Measurements from ENCODE around the gene FASN.
A peak's percentile ranks its signal among the peaks of the same experiment; 100 is the strongest.

The FASN gene

GRCh38 chr17:82076018-82076784 lies 21.8 kb downstream of the FASN start:
- DNase-seq (ENCODE audit: low spot score) = no peak

GRCh38 chr17:82073446-82073845 lies 24.6 kb downstream of the FASN start:
- DNase-seq (ENCODE audit: low spot score) = no peak

GRCh38 chr17:82072827-82073226 lies 25.2 kb downstream of the FASN start:
- DNase-seq (ENCODE audit: low spot score) = no peak

GRCh38 chr17:82070611-82071010 lies 27.4 kb downstream of the FASN start:
- DNase-seq (ENCODE audit: low spot score) = no peak

- peak; percentile 64 for DNase-seq (ENCODE audit: low spot score)
These were observed 32.3 kb downstream of the FASN start, which contains the start of gene DUS1L for GRCh38 chr17:82065638-82066303. Gene DUS1L (minus strand): TSS chr17:82065804. CDS start chr17:82065059, 745 bp downstream.

GRCh38 chr17:82065193-82065637 lies 32.8 kb downstream of the FASN start:
- no peak for DNase-seq (ENCODE audit: low spot score)

- no peak for DNase-seq (ENCODE audit: low spot score)
These were observed 33.4 kb downstream of the FASN start for GRCh38 chr17:82064433-82065192.

GRCh38 chr17:82063424-82064415 lies 34.3 kb downstream of the FASN start:
- no peak for DNase-seq (ENCODE audit: low spot score)

- DNase-seq (ENCODE audit: low spot score) = no peak
These were observed 35.1 kb downstream of the FASN start for GRCh38 chr17:82062984-82063368.

GRCh38 chr17:82062076-82062983 lies 35.7 kb downstream of the FASN start:
- DNase-seq (ENCODE audit: low spot score) = no peak

- no peak for DNase-seq (ENCODE audit: low spot score)
These were observed 36.8 kb downstream of the FASN start for GRCh38 chr17:82061047-82061925.

GRCh38 chr17:82060614-82061013 lies 37.4 kb downstream of the FASN start:
- no peak for DNase-seq (ENCODE audit: low spot score)

GRCh38 chr17:82060001-82060380 lies 38.0 kb downstream of the FASN start:
- no peak for DNase-seq (ENCODE audit: low spot score)

GRCh38 chr17:82059272-82060000 lies 38.6 kb downstream of the FASN start:
- DNase-seq (ENCODE audit: low spot score) = no peak

- no peak for DNase-seq (ENCODE audit: low spot score)
These were observed 39.2 kb downstream of the FASN start for GRCh38 chr17:82058855-82059249.

- DNase-seq (ENCODE audit: low spot score) = no peak
These were observed 39.7 kb downstream of the FASN start for GRCh38 chr17:82058230-82058854.

- DNase-seq (ENCODE audit: low spot score) = no peak
These were observed 41.1 kb downstream of the FASN start for GRCh38 chr17:82056729-82057621.
